NCI-H345 treated with DMSO at 0.1 percent for 48 hours (cell line): Measurements from ENCODE around the gene FTSJ3.
"Not testable (repeated sequence)": the region's sequence is repeated elsewhere in the genome, so short reads cannot be mapped to it uniquely, and the experiment has no call there.

Source experiments
- DNase-seq: peaks from one replicate; lab custom pipeline; 2025; ENCODE audit not compliant: unreplicated experiment; lab: John Stamatoyannopoulos, UW

FTSJ3 gene

DNA sequence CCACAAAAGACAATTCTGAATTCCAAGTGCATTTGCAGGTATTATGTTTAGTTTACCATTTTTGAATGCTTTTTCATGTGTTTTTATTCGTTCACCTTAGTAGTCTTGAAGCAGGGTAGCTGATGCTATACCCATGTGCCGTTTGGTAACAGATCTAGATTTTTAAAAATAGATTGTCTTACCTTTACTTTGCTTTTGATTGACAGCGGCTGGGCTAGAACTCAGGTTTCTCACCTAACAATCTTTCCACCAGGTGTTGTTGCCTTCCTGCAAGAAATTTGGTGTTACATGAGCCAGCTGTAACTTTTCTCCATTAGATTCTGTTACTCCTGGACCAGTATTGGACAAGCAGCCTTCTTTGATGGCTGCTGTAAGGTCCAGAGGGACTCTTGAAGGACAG is 1.5 kb upstream of the FTSJ3 start:
- no peak for DNase-seq

DNA sequence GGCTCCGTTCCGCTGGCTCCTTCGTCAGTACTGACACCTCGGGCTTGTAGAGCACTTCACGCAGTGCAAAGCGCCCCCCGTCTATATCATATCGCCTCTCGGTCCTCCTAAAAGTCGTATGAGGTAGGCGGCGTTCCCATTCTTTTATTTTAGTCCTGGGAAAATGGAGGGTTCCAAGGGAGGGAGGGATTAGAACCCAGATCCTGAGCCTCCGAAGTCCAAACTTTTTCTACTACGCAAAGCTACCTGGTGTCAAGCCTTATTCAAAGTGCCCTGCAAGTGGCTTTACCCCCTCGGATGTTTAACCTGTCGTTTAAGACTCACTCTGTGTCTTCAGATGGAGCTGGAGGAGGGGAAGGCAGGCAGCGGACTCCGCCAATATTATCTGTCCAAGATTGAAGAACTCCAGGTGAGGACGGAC is 348 bp upstream of the FTSJ3 start:
- no peak for DNase-seq

DNA sequence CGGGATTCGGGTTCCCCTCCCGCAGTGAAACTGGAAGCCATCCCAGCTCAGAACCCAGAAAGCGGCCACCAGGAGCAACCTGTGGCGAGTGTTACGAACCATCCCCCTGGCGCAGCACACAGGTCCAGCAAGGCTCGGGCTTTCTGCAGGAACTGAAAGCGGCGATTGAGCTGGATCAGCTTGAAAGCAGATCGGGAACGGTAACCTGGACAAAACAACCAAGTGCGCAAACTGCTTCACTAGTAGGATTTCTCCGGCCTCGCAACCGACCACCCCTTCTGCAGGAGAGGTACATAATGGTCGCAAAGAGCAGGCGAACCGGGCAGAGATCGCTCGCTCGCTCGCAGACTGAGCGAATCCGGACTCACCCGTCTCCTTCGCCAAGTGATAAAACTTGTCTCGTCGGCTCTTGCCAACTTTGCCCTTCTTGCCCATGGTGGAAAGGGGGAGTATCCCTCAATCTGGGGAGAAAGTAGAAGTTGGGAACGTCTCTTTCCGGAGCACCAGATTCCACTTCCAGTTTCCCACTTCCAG is 928 bp downstream of the FTSJ3 start:
- no peak for DNase-seq

DNA sequence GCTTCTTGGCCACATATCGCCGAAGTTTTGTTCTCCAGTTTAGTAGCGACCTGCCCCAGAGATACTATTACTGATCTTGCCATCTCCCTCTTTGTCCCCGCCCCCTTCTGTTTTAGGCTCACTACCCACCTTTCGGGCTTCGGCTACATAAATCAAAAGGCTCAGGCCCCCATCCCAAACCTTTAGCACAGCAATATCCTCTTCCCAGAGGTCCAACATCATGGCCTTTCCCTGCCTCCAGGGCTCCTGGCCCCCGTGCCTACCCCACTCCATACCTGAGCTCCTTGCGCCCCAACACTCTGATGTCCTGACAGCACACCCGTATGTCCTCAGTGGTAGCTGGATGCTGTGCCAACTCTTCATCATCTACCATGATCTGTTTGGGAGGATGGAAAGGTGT is 3.1 kb downstream of the FTSJ3 start:
- no peak for DNase-seq

DNA sequence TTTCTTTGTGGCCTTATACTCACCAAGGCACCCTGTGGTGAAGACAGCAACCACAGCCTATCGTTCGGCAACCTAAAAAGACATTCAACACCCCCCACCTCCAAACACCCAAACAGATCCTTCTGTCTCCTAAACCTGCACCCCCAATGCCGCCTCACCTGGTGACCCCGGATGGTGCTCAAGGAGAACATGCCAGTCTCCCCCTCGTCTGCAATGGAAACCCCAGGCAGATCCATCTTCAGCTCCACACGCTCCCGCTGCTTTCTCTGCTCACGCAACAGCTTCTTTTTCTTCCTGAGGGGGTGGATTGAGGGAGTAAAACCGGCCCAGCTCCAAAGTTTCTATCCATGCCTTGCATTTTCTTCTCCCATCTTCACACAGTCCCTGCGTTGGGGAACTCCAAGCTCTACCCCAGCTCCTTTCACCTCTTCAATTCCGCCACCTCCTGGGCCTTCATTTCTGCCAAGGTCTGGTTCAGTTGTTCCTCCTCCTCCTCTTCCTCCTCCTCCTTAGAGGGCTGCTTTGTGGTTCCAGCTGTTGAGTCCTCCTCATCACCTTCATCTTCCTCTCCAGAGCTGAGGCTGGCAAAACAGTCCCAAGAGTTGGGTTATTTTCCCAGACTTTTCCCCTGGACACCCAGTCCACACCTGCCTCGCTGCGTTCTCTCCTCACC is 3.7 kb downstream of the FTSJ3 start:
- DNase-seq, result no peak

DNA sequence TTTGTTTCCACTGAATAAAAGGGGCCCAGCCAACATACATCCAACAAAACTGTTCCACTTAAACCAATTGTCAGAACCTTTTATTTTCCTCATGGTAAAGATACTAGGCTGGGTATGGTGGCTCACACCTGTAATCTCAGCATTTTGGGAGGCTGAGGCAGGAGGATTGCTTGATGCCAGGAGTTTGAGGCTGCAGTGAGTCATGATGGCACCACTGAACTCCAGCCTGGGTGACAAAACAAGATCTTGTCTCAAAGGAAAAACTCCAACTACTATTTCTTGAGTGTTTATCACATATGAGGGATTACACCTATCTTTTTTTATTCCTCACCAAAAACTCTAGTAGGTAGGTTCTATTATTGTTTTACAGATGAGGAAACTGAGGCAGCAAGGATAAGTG is 4.9 kb downstream of the FTSJ3 start:
- DNase-seq, result no peak

DNA sequence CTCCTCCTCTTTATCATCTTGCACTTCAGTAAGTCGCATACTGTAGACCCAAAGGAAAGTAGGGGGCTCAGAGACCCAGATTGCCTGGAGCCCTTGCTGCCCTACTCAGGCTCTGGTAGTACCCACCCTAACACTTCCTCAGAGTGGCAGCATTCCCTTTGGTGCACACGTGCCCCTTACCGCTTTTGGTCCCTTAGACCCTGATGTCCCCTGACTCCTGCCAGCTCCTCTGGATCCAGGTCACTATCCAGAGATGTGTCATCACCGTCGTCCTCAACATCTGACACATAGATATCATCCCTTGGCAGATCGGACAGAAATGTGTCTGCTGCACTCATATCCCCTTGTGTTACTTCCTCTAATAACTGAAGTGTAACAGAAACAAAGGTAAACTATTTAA is 5.7 kb downstream of the FTSJ3 start:
- no peak for DNase-seq

DNA sequence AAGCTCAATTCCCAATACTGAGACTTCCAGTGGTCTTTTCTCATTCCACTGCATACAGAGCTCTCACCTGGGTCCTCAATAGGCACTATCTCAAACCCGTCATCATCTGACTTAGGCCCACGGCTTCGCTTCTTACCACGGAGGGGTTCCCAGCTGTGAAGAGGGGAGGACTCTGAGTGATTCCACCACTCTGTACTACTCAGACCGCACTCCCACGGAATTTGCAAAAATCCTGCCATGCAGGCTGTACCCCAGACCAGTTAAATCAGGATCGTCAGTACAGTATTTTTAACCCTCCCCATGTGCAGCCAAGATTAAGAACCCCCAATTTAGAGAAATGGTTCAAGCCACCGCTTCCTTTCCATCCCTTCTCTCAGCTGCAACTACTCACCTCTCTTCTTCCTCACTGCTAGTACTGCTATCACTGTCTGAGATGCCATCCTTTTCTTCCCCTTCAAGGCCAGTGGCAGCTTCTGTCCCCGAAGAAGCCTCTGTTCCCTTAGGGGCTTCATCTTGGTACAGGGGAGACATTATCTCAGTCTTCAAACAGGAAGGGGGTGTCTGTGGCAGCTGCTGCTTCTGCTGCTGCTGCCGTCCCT is 6.4 kb downstream of the FTSJ3 start:
- DNase-seq, result no peak

DNA sequence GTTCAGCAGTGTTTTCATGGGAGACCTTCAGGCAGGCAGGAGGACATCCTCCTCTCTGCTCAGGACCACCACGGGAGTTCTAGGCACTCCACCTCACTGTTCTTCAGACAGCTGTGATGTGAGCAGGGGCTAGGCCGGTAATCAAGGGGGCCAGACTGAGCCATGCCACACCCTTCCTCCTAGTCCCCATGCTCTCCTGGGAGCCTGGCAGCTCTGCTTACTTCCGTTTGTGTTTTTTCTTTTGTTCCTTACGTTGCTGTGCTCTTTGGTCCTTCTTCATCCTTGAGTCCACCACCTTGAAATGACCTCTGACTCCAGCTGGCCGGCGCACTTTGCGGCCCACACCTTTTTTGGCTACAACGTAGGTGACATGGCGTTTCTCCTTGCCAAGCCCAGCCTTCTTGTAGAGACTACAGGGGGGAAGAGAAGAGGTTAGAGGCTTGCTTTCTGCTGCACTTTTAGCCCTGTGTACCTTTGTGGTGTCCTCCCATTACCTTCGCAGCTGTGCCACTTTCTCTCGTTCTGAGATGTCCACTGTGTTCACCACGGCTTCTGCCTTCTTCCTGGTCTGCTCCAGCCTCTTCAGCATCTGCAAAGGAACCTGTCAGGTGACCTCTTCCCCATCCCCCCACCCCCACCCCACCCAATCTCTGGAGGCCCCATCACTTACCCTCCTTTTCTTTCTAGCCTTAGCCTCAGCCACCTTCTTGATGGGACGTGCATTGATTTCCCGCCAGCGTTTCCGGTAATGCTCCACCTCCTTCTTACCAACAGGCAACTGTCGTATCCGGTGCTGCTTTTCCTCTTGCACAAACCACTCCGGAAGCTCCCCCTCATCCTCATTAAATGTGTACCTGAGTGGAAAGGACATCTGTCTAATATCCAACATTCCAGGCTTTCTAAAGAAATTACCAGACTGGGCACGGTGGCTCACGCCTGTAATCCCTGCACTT is 7.6 kb downstream of the FTSJ3 start:
- no peak for DNase-seq

DNA sequence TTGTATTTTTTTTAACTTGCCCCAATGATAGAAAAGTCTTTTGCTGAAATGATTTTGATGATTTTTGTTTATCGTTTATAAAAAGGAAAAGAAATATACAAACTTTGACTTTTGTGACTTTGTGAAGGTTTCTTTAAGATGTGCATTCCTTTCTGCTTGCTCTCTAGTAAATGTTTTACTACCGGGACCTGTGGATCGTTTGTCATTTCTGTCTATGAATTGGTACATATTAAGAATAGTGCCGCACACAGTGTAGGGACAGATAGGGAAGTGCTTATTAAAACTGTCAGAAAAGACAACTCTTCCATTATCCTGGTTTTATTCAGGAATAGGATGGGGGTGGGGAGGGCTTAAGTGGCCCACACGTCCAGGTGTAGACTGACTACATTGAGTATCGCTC is 8.3 kb downstream of the FTSJ3 start:
- DNase-seq, result no peak

DNA sequence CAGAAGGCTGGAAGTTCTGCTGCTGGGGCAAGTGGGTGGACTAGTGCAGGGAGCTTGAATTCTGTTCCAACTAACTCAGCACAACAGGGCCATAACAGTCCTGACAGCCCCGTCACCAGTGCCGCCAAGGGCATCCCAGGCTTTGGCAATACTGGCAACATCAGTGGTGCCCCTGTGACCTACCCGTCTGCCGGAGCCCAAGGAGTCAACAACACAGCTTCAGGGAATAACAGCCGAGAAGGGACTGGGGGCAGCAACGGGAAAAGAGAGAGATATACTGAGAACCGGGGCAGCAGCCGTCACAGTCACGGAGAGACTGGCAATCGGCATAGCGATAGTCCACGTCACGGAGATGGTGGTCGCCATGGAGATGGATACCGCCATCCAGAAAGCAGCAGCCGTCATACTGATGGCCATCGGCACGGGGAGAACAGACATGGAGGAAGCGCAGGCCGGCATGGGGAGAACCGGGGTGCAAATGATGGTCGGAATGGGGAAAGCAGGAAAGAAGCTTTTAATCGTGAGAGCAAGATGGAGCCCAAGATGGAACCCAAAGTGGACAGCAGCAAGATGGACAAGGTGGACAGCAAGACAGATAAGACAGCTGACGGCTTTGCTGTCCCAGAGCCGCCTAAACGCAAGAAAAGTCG is 9.6 kb downstream of the FTSJ3 start:
- DNase-seq, result no peak

DNA sequence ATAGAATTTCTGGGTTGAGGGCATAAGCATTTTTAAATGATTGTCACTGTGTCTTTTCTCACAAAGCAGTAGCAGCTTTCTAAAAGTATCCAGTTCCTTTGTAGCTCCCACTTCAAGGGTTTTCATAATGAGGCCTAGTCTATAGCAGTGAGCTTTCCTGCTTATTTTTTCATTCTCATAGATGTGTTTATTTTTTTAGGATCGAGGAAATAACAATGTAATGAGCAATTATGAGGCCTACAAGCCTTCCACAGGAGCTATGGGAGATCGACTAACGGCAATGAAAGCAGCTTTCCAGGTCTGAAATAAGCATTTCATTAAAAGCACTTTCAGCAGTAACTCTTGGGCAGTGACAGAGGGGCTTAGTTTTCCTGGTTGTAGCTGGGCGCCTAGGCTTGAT is 10.8 kb downstream of the FTSJ3 start:
- no peak for DNase-seq

DNA sequence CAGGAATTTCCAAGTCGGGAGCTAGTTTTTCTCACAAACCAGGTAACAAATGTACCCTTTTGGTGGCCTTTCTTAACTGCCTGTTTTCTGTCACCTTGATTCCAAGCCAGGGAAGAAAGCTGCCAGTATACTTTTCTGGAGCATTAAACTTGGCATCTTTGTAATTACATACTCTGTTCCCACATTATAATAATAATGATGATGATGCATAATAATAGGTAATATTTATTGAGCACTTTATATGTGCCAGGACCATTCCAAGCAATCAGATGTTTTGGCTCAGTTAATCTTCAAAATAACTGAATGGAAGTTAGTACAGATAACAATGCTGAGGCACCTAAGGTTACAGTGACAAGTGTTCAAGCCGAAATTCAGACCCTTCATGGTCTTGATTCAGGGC is 11.3 kb downstream of the FTSJ3 start:
- DNase-seq, result no peak

DNA sequence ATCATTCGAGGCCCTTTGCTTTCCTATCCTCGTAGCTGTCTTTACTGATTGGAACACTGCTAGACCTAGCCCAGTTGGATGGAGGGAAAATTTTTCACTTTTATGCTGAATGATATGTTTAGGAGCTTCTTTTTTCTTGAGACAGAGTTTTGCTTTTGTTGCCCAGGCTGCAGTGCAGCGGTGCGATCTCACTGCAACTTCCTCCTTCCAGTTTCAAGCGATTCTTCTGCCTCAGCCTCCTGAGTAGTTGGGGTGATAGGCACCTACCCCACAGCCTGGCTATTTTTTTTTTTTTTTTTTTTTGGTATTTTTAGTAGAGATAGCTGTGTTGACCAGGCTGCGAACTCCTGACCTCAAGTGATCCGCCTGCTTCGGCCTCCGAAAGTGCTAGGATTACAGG is 17.5 kb downstream of the FTSJ3 start:
- no peak for DNase-seq

DNA sequence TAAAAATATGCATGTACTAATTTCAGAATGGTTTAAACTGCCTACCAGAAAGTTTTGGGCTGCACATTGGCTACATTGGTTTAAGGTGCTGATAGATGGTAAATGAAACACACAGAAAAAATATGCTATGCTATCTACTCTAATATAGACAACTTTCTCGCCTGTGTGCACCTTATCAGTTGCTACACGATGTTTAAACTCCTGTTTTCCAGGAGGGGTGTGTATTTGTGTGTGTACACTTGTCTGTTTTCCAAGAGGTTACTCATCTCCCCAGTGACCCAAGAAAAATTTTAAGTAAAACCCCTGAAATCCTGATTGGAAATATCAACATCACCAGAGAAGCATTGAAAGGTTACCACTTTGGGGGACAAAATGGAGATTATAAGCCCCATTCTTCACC is 21.9 kb downstream of the FTSJ3 start:
- DNase-seq, result no peak

DNA sequence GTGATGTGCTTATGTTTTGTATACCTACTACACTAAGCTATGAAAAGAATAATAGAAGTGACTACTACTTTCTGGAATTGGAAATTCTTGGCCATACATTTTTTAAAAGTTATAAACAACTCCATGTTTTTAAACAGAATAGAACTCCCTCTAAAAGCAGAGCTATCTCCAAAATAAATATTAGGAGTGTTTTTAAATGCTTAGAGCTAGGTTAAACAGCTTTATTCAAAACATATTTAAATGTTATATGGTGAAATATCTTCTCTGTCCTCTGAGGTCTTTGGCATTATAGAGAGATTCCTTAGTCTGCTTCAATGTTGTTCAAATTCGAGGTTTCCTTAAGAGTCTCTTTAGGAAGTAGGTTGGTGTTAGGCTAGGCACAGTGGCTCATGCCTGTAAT is 23.1 kb downstream of the FTSJ3 start:
- no peak for DNase-seq

DNA sequence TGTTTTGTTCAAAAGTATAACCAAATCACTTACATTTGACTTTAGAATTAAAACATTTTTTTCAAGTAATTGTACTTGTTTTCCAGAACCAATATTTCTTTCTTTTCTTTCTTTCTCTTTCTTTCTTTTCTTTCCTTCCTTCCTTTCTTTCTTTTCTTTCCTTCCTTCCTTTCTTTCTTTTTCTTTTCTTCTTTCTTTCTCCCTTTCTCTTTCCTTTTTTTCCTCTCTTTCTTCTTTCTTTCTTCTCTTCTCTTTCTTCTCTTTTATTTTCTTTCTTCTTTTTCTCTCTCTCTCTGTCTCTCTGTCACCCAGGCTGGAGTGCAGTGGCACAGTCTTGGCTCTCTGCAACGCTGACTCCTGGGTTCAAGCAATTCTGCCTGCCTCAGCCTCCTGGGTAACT is 26.7 kb downstream of the FTSJ3 start:
- DNase-seq, result no peak

DNA sequence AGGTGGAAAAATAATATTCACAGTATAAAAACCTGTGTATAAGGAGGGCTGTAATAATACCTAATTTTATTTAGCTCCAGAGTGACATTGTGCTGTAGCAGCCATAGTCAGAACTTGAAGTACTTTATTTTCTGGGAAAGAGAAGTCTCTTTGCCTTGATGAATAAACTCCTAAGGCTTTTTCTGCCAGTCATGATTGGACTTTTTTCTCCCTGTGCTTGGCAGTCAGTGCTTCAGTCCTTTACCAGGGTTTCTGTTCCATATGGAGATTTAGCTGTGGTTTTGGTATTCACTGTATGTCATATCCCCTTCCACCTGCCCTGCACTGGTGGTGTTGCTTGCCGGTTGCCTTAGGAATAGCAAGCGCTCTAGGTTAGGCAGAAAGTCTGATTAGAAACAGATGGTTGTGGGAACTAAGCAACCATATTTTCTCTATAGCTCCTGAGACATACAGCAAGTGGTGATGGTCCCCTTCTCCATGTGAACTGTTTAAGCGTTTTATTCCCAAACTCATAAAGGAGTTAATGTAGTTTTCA is 28.8 kb downstream of the FTSJ3 start:
- no peak for DNase-seq

DNA sequence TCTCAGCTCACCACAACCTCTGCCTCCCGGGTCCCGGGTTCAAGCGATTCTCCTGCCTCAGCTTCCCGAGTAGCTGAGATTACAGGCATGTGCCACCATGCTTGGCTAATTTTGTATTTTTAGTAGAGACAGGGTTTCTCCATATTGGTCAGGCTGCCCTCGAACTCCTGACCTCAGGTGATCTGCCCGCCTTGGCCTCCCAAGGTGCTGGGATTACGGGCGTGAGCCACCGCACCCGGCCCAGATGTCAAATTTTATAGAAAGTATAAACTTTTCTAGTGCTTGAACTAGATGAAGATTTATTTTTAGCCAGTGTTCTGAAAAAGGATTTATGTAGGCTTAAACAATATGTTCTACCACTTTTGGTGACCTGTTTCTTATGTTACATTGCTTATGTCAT is 31.1 kb downstream of the FTSJ3 start:
- not testable (repeated sequence) for DNase-seq

DNA sequence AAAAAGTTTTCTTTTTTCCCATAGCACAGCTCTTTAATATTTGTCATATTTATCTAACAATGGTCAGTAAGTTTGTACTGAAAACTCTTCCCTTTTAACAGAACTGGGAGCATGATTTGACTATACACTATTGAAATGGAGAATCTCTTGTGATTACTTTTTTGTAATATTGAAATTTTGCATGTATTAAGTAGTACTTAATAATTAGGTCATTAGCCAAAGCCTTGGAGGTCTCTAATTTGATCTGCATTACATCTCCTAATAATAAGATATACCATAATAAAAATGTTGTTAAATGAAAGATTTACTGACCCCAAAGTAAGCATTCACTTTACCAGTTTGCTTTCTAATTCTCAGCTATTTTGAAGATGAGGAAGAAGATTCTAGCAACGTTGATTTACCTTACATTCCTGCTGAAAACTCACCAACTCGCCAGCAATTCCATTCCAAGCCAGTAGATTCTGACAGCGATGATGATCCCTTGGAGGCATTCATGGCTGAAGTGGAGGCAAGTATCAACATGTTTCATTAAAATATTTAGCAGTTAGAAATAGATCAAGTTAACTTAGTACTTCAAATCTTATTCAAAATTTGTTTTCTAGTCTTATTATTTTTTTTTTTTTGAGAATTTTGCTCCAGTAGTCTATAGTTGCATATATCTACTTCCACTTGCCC is 35.3 kb downstream of the FTSJ3 start:
- DNase-seq, result no peak

DNA sequence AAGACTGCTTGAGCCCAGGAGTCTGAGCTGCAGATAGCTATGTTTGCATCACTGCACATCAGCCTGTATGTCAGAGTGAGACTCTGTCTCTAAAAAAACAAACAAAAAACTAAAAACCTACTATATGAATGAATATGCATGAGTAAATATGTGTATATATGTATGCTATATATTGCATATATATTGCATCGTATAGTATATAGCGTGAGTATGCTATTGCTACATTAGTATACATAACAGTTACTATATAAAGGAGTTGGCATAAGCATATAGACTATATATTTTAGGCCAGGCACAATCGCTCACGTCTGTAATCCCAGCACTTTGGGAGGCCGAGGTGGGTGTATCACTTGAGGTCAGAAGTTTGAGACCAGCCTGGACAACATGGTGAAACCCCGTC is 37.4 kb downstream of the FTSJ3 start:
- no peak for DNase-seq
